IMR-90 (cell line): ENCODE results near the gene ROBO1. TPM values are rescaled to one million over a fixed set of nuclear protein-coding genes. Genes with fewer than 3 reads are reported as not detected.

Source experiments
- ATAC-seq: fragments of 200-7000 bp; cut with Tn5 transposase; 2 replicates; pipeline ENCODE4 v1.9.1; 2020; ENCODE audit warnings: low read depth, mild to moderate bottlenecking, moderate library complexity
- BruUV-seq: library from RNA; stranded (reverse); fragments of 400-500 nt; replicated peaks from 2 replicates; lab custom pipeline; 2021; lab: Mats Ljungman, UMichigan
- CTCF ChIA-PET: fragments of 300-600 bp; formaldehyde crosslinking; extraction: SDS; loops from one replicate; lab custom pipeline; 2021; ENCODE audit warnings: antibody characterized with exemption; lab: Yijun Ruan, JAX
- POLR2A ChIA-PET: fragments of 300-600 bp; sonication (Branson Sonifier 250); formaldehyde crosslinking; loops from one replicate; lab custom pipeline; 2022; ENCODE audit warnings: antibody characterized with exemption; ENCODE audit not compliant: unreplicated experiment; lab: Charles Lee
- DNase-seq: peaks from one replicate; pipeline ENCODE4 v3.0.0; 2013
- H2AFZ ChIP-seq: replicated peaks from 2 replicates; pipeline ENCODE3; 2013; ENCODE audit warnings: low read length, mild to moderate bottlenecking; ENCODE audit not compliant: poor library complexity
- H2AK5ac ChIP-seq: 2 replicates; pipeline ENCODE4 v1.6.1; 2013; ENCODE audit warnings: low read depth, low read length, inconsistent platforms
- H2AK9ac ChIP-seq: replicated peaks from 2 replicates; pipeline ENCODE3; 2013; ENCODE audit warnings: mild to moderate bottlenecking, low read depth, low read length, moderate library complexity; ENCODE audit not compliant: poor library complexity
- H2BK120ac ChIP-seq: 2 replicates; pipeline ENCODE4 v1.6.1; 2013; ENCODE audit warnings: low read depth, low read length, inconsistent platforms
- H2BK15ac ChIP-seq: 3 replicates; pipeline ENCODE4 v1.6.1; 2013; ENCODE audit warnings: low read depth, low read length, inconsistent platforms
- H2BK20ac ChIP-seq: 2 replicates; pipeline ENCODE4 v1.6.1; 2013; ENCODE audit warnings: low read depth, mild to moderate bottlenecking, inconsistent platforms, low read length, moderate library complexity
- H2BK5ac ChIP-seq: 2 replicates; pipeline ENCODE4 v1.6.1; 2013; ENCODE audit warnings: mild to moderate bottlenecking, low read depth, low read length, inconsistent platforms; ENCODE audit not compliant: poor library complexity, severe bottlenecking
- H3K14ac ChIP-seq: replicated peaks from 2 replicates; pipeline ENCODE4 v1.6.1; 2013; ENCODE audit warnings: low read depth, low read length, inconsistent platforms
- H3K18ac ChIP-seq: 2 replicates; pipeline ENCODE4 v1.6.1; 2013; ENCODE audit warnings: low read depth, low read length, control low read depth
- H3K23ac ChIP-seq: 2 replicates; pipeline ENCODE4 v1.6.1; 2013; ENCODE audit warnings: low read depth, low read length, inconsistent platforms
- H3K27ac ChIP-seq: 2 replicates; pipeline ENCODE4 v1.5.1; 2013; ENCODE audit warnings: mild to moderate bottlenecking, control low read depth, low read length; ENCODE audit not compliant: insufficient read depth
- H3K27me3 ChIP-seq: 2 replicates; pipeline ENCODE4 v1.6.1; 2013; ENCODE audit warnings: low read length; ENCODE audit not compliant: control insufficient read depth, insufficient read depth
- H3K36me3 ChIP-seq: 2 replicates; pipeline ENCODE4 v1.6.1; 2013; ENCODE audit warnings: low read length, mixed read lengths; ENCODE audit not compliant: control insufficient read depth, insufficient read depth
- H3K4ac ChIP-seq: 2 replicates; pipeline ENCODE4 v1.6.1; 2013; ENCODE audit warnings: low read depth, low read length, inconsistent platforms
- H3K4me1 ChIP-seq: 2 replicates; pipeline ENCODE4 v1.6.1; 2013; ENCODE audit warnings: low read length, mixed read lengths; ENCODE audit not compliant: control insufficient read depth, insufficient read depth
- H3K4me2 ChIP-seq: 2 replicates; pipeline ENCODE4 v1.6.1; 2013; ENCODE audit warnings: low read depth, mild to moderate bottlenecking, control low read depth, low read length, moderate library complexity
- H3K4me3 ChIP-seq: 2 replicates; pipeline ENCODE4 v1.5.1; 2013; ENCODE audit warnings: low read depth, mild to moderate bottlenecking, control low read depth, low read length, moderate library complexity; ENCODE audit not compliant: insufficient read depth
- H3K56ac ChIP-seq: 2 replicates; pipeline ENCODE4 v1.6.1; 2013; ENCODE audit warnings: low read length, inconsistent platforms; ENCODE audit not compliant: insufficient read depth; ENCODE audit errors: extremely low read depth
- H3K79me1 ChIP-seq, 2 experiments: 2 replicates each; pipeline ENCODE4 v1.6.1; 2013; ENCODE audit warnings: low read length in 2 of 2, inconsistent platforms in 1 of 2, low read depth in 1 of 2
- H3K9ac ChIP-seq: 2 replicates; pipeline ENCODE4 v1.6.1; 2013; ENCODE audit warnings: low read depth, low read length, control low read depth
- H3K9me1 ChIP-seq: 2 replicates; pipeline ENCODE4 v1.6.1; 2013; ENCODE audit warnings: low read length, inconsistent platforms; ENCODE audit not compliant: insufficient read depth
- H3K9me3 ChIP-seq: 2 replicates; pipeline ENCODE4 v1.6.1; 2013; ENCODE audit warnings: low read length; ENCODE audit not compliant: control insufficient read depth, insufficient read depth
- H4K20me1 ChIP-seq: 2 replicates; pipeline ENCODE4 v1.6.1; 2013; ENCODE audit warnings: low read length, inconsistent platforms; ENCODE audit not compliant: insufficient read depth
- H4K5ac ChIP-seq: 2 replicates; pipeline ENCODE4 v1.6.1; 2013; ENCODE audit warnings: mild to moderate bottlenecking, low read depth, low read length, control low read depth
- H4K8ac ChIP-seq, 2 experiments: 2 replicates each; pipeline ENCODE4 v1.6.1; 2013; ENCODE audit warnings: low read depth in 2 of 2, low read length in 2 of 2, control low read depth in 1 of 2, inconsistent platforms in 1 of 2
- H4K91ac ChIP-seq: 2 replicates; pipeline ENCODE4 v1.6.1; 2013; ENCODE audit warnings: low read depth, low read length, inconsistent platforms; ENCODE audit not compliant: insufficient read depth
- ELK1 ChIP-seq: fragments of 150-350 bp; IDR thresholded peaks from 2 replicates; pipeline ENCODE4 v1.6.1; 2016; ENCODE audit warnings: low read depth, mild to moderate bottlenecking, low read length, moderate library complexity, borderline replicate concordance
- MAFK ChIP-seq: IDR thresholded peaks from 2 replicates; pipeline ENCODE4 v1.6.1; 2012; ENCODE audit warnings: low read depth, low read length, improper control_type of control experiment
- NFE2L2 ChIP-seq: fragments of 150-350 bp; IDR thresholded peaks from 2 replicates; pipeline ENCODE4 v1.6.1; 2016; ENCODE audit warnings: low read depth, mild to moderate bottlenecking, low read length
- POLR2A ChIP-seq: IDR thresholded peaks from 2 replicates; pipeline ENCODE4 v1.6.1; 2012; ENCODE audit warnings: mild to moderate bottlenecking, low read depth, low read length
- SMC3 ChIP-seq: fragments of 150-350 bp; IDR thresholded peaks from 2 replicates; pipeline ENCODE4 v1.6.1; 2016; ENCODE audit warnings: low read depth, mild to moderate bottlenecking, antibody characterized with exemption, low read length, moderate library complexity
- WGBS, 2 experiments: methylation state at CpG; one replicate each; pipeline versions ENCODE4 v1.1.5 to v1.1.7; 2013; ENCODE audit warnings: missing lambda C conversion rate in 2 of 2; ENCODE audit not compliant: insufficient read length in 1 of 2; ENCODE audit errors: extremely low coverage in 2 of 2; 5-methylcytosine and 5-hydroxymethylcytosine counted together
- dilution Hi-C: fragments of 300-500 bp; cut with HindIII; formaldehyde crosslinking; loops from one replicate; pipeline ENCODE4 v1.14.3; 2018; ENCODE audit warnings: low sequenced_read_pairs; ENCODE audit not compliant: unreplicated experiment
- in situ Hi-C: fragments of 300-500 bp; cut with MboI; formaldehyde crosslinking; loops from 3 replicates; pipeline ENCODE4 v1.14.3; 2019; ENCODE audit warnings: low sequenced_read_pairs, inconsistent platforms, mixed read lengths
- intact Hi-C: fragments of 100-400 bp; cut with micrococcal nuclease; formaldehyde crosslinking; loops from 2 replicates; pipeline ENCODE4 v1.10.0; 2022
- polyA plus RNA-seq, 3 experiments: library from polyadenylated mRNA; depleted of rRNA; stranded (reverse); fragments of >200 nt; gene quantifications; 2 replicates each; pipeline ENCODE4 v1.2.3, GENCODE V29; 2012; ENCODE audit warnings: low replicate concordance in 1 of 3
- total RNA-seq: library from RNA; depleted of rRNA; stranded (reverse); fragments of >200 nt; gene quantifications from 2 replicates; pipeline ENCODE4 v1.2.3, GENCODE V29; 2012

The ROBO1 gene
- total and polyA plus RNA-seq, 2 of the 4 experiments (the other 2 are of a cell fraction): 24.1 to 53.9 TPM

GRCh38 chr3:79418855-79419621 is 348.8 kb downstream of the ROBO1 start:
- no peak overlapping the region for H3K14ac ChIP-seq
- H3K4ac ChIP-seq: no peak overlapping the region
- intact Hi-C loops (no loop called here), in situ Hi-C loops (no loop called here), dilution Hi-C loops (no loop called here)
- H3K18ac ChIP-seq: no peak overlapping the region
- ChIA-PET POLR2A (no interaction called here), CTCF (no interaction called here)
- H3K9ac ChIP-seq: no peak overlapping the region
- no peaks in the 10 kb centered on the region for H3K79me1 ChIP-seq
- H3K4me1 ChIP-seq: no peaks in the 10 kb centered on the region
- H3K4me3 ChIP-seq: no peak overlapping the region
- no TSS peak for BruUV-seq
- no peak overlapping the region for H2BK20ac ChIP-seq
- no peak for ATAC-seq
- TF ChIP-seq SMC3: no peak
- TF ChIP-seq NFE2L2: no peak
- TF ChIP-seq POLR2A: no peak
- peak; percentile 87 for TF ChIP-seq MAFK
- TF ChIP-seq ELK1: no peak
- no peak overlapping the region for H2BK15ac ChIP-seq
- H4K8ac ChIP-seq: no peak overlapping the region
- H4K20me1 ChIP-seq: no peaks in the 10 kb centered on the region
- no peak overlapping the region for H3K23ac ChIP-seq
- H3K56ac ChIP-seq: no peak overlapping the region
- no peak overlapping the region for H3K27ac ChIP-seq
- no peak overlapping the region for H4K91ac ChIP-seq
- H3K9me3 ChIP-seq: no peaks in the 10 kb centered on the region
- H3K27me3 ChIP-seq: no peaks in the 10 kb centered on the region
- no peak overlapping the region for H2AK9ac ChIP-seq
- no peak overlapping the region for H3K4me2 ChIP-seq
- WGBS, 2 experiments: 54% methylated on average over 3 of the region's 7 CpGs; no CpG with 5 or more reads in 1 of the 2 experiments
- H2BK120ac ChIP-seq: no peak overlapping the region
- DNase-seq: no peak
- no peaks in the 10 kb centered on the region for H3K9me1 ChIP-seq
- no peaks in the 10 kb centered on the region for H3K36me3 ChIP-seq
- no peak overlapping the region for H2AFZ ChIP-seq
- H2BK5ac ChIP-seq: no peak overlapping the region
- no peak overlapping the region for H2AK5ac ChIP-seq
- no peak overlapping the region for H4K5ac ChIP-seq
